IPS-15b (cell line): Measurements from ENCODE around the gene RASGRP1.
A peak's percentile ranks its signal among the peaks of the same experiment; 100 is the strongest.

Experiments
- H3K27me3 ChIP-seq: one replicate; pipeline ENCODE4 v1.6.1; 2013; ENCODE audit warnings: low read length; ENCODE audit not compliant: control insufficient read depth, insufficient read depth
- H3K36me3 ChIP-seq: one replicate; pipeline ENCODE4 v1.6.1; 2013; ENCODE audit warnings: low read length; ENCODE audit not compliant: control insufficient read depth, insufficient read depth
- H3K4me1 ChIP-seq: one replicate; pipeline ENCODE4 v1.6.1; 2013; ENCODE audit warnings: mild to moderate bottlenecking, low read length; ENCODE audit not compliant: control insufficient read depth, insufficient read depth
- H3K4me3 ChIP-seq: one replicate; pipeline ENCODE4 v1.5.1; 2013; ENCODE audit warnings: low read depth, low read length
- H3K9ac ChIP-seq: one replicate; pipeline ENCODE4 v1.6.1; 2013; ENCODE audit warnings: low read depth, mild to moderate bottlenecking, low read length
- H3K9me3 ChIP-seq: one replicate; pipeline ENCODE4 v1.6.1; 2013; ENCODE audit warnings: mild to moderate bottlenecking, low read length; ENCODE audit not compliant: control insufficient read depth, insufficient read depth

The RASGRP1 gene

DNA sequence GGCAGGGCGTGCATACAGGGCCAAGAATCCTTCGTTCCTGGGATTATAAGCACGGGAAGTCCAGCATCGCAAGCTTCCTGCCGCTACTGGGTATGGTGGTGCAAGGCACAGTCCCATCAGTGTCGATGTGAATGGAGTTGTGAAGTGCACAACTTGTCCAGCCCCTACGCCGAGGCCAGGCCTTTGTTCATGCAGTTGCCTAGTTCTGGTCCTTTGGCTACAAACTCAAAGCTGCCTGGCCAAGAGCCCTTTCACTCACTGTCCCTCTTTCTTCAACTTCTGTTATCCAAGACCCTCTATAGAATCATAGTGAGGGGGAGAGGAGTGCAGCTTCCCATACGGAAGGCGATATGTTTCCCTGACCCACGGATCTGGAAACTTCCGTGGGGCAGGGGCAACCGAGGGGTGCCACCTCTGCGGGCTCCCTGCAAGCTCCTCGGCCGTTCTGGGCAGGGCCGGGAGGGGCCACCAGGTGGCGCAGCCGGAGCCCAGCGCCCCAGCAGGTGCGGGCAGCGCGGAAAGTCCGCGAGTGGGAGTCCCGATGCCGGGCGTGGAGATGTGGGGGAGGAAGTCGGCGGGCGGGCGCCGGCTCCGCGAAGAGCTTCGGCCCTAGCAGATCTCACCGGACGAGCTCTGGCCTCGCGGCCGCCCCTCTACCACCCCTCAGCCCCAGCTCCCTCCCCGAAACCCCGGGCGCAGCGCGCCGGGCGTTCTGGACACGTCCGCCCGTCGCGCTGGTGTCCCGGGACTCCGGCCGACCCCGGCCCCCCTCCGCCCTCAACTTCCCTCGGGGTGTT lies 693 bp downstream of the RASGRP1 start:
- no peak overlapping the region for H3K9ac ChIP-seq
- no peaks in the 10 kb centered on the region for H3K4me1 ChIP-seq

DNA sequence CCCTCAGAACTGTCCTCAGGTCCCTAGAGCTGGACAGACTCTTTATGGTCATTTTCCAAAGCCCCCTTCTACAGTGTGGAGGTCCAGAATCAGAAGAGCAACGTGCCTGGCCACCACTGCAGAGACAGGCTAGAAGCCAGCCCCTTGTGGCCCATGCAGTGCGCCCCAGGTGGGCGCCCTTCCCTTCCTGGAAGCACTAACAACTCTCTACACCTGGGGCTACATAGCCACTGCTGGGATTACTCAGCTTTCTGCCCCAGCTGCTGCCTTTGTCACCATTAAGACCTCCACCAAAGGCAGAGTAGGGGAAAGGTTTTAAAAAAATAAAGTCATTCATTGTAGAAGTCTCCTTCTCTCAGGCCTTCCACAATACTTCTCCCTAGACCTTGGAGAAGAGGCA lies 2.3 kb downstream of the RASGRP1 start:
- no peak overlapping the region for H3K4me3 ChIP-seq
- H3K9ac ChIP-seq, result no peak overlapping the region
- H3K4me1 ChIP-seq, result no peaks in the 10 kb centered on the region
- H3K27me3 ChIP-seq, result peaks cover 36% of the 10 kb centered on the region
- H3K36me3 ChIP-seq, result no peaks in the 10 kb centered on the region
- H3K9me3 ChIP-seq, result no peaks in the 10 kb centered on the region

More for the DNA sequence above, 693 bp downstream of the RASGRP1 start:
- H3K36me3 ChIP-seq, result no peaks in the 10 kb centered on the region
- no peaks in the 10 kb centered on the region for H3K9me3 ChIP-seq
- H3K4me3 ChIP-seq, result peak overlapping the region; percentile 64
- peaks cover 36% of the 10 kb centered on the region for H3K27me3 ChIP-seq

DNA sequence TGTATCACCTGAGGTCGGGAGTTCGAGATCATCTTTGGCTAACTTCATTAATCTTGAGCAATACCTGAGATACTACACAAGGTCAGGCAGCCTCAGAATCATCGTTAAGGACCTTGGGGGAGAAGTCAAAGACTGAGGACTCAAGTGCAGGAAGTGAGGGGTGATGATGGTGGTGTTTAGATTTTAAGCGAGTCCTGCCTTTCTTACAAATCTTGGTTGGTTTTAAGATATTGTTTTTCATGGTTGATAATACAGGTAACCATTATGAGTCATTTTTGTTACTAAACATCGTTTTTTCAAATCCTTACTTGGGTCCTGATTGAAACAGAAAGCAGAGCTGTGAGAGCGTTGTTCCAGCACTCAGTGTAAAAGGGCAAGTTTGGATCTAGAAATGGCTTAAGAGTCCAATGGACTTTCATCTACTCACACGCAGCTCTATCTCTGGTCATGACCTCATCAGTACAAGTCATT lies 4.1 kb downstream of the RASGRP1 start:
- no peaks in the 10 kb centered on the region for H3K4me1 ChIP-seq
- no peak overlapping the region for H3K9ac ChIP-seq
- H3K36me3 ChIP-seq, result no peaks in the 10 kb centered on the region
- peaks cover 21% of the 10 kb centered on the region for H3K27me3 ChIP-seq
- no peaks in the 10 kb centered on the region for H3K9me3 ChIP-seq
- H3K4me3 ChIP-seq, result no peak overlapping the region

DNA sequence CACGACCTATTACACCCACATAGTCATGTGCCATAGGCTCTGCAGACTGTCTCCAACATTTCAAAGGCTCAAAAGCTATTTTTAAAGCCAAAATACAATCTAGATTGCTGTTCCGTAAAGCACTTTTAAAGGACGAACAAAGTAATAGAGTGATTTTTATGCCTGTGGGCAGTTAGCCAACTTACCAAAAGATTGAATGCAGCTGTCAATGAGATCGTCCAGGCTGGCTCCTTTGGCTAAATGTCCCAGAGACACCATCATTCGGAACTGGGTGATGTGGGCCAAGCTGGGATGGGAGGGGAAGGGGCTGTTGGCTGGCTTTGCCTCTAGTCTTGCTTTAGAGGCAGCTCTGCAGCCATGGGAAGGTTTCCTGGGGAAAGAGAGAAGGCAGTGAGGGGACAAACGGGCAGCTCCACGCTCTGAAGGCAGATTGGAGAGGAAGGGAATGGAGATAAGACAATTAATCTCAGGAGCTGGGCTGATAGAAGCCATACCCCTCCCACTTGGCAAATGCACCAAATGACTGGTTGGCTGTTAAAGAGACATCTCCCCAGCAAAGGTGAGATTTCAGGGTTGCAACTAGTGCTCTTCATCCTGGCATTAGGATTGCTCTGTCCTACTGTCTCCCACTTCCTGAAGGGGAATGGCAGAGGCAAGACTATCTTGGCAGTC lies 4.8 kb downstream of the RASGRP1 start:
- Histone ChIP-seq H3K9me3 (no peaks in the 10 kb centered on the region), H3K27me3 (peaks cover 14% of the 10 kb centered on the region), H3K9ac (no peak overlapping the region), H3K4me3 (no peak overlapping the region), H3K4me1 (no peaks in the 10 kb centered on the region), H3K36me3 (no peaks in the 10 kb centered on the region)

DNA sequence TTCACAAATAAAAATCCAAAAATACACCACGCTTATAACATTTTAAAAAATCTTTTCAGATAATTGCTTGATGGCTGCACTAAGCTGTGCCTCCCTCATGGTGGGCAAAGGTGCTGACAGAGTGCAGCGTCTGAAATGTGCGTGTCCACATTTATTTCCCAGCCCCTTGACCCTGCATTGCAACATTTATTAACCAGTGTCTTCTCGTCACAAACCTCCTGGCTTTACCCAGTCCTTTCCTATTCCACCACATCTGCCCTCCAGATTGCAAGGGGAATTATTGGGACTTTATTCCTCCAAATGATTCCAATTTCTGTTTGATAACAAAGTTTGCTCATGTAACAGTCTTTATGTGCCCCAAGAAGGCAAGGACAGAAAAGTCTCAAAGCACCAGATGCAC lies 5.5 kb downstream of the RASGRP1 start:
- Histone ChIP-seq H3K4me1 (no peaks in the 10 kb centered on the region), H3K36me3 (no peaks in the 10 kb centered on the region), H3K27me3 (peaks cover 13% of the 10 kb centered on the region), H3K9ac (no peak overlapping the region), H3K4me3 (no peak overlapping the region), H3K9me3 (no peaks in the 10 kb centered on the region)

DNA sequence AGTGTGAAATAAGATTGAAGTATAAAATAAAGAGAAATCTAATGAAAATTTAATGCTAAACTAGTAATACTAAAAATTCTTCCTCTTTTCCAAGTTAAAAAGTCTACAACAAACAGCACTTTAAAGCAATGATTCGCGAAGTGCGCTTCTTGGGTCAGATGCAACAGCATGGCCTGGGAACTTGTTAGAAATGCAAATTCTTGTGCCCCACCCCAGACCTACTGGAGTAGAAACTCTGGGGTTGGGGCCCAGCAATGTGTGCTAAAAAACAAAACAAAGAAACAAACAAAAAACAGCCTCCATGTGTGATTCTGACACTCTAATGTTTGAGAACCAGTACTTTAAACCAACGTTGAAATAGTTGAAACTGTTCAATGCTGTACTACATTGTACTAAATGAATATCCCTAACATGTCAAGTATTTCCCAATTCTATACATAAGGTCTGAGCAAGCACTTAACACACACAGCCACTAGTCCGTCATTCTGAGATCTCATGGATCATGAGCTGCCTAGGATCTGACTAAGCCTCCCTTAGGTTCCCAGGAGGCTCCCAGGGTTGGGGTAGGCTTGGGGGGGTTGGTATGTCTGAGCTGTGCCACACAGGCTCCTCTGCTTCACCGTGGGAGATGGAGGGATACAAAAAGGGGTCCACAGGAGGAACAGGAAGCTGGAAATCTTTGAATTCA lies 6.1 kb downstream of the RASGRP1 start:
- no peak overlapping the region for H3K9ac ChIP-seq
- H3K9me3 ChIP-seq, result no peaks in the 10 kb centered on the region
- H3K27me3 ChIP-seq, result peaks cover 9% of the 10 kb centered on the region
- H3K4me3 ChIP-seq, result no peak overlapping the region
- H3K4me1 ChIP-seq, result no peaks in the 10 kb centered on the region
- no peaks in the 10 kb centered on the region for H3K36me3 ChIP-seq

DNA sequence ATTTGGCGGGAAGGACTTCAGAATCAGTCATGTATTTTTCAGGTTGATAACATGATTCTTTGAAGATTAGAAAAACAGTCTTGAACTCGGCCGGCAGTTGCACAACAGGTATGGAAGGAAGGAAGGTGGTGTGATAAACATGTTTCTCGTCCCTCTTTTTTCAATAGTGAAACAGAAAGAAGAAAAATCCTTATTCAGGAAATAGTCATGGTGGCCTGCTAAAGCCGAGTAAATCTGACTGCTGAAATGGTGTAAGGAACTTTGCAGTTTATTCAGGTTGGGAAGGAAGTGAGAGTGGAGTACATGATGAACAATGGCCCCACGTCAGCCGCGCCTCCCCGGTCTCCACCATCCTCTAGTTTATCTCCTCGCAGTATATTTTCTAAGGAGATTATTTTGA lies 6.7 kb downstream of the RASGRP1 start:
- Histone ChIP-seq H3K9ac (no peak overlapping the region), H3K4me1 (no peaks in the 10 kb centered on the region), H3K4me3 (no peak overlapping the region), H3K27me3 (peaks cover 3% of the 10 kb centered on the region), H3K36me3 (no peaks in the 10 kb centered on the region), H3K9me3 (no peaks in the 10 kb centered on the region)

DNA sequence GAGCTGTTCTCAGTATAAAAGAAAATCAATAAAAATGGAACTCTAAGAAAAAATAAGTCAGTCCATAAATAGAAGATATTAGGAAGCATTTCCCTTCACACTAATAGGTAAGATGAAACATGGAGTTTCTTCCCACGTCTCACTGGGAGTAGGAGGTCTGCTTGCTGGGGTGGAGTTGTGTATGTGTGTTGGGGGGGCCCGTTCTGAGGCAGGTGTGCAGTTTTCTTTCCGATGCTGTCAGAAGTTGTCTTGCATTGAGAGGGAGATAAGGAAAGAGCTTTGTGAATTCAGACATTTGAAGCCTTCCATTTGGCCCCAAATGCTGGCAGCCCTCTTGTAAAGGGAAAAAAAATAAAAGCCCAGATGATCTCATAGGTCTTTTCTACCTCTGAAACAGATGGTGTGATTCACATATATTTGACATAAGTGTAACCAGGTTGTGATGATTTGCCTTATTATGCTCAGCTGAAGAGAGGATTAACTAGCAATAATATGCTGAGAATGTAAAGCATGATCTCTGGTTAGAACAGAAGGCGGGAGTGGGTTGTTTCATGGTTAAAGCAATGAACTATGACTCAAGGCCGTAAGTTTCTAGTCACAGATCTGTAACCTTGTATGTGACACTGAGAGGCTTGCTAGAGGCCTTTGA lies 8.8 kb downstream of the RASGRP1 start:
- Histone ChIP-seq H3K4me3 (no peak overlapping the region), H3K36me3 (no peaks in the 10 kb centered on the region), H3K9me3 (no peaks in the 10 kb centered on the region), H3K27me3 (no peaks in the 10 kb centered on the region), H3K9ac (no peak overlapping the region), H3K4me1 (no peaks in the 10 kb centered on the region)

DNA sequence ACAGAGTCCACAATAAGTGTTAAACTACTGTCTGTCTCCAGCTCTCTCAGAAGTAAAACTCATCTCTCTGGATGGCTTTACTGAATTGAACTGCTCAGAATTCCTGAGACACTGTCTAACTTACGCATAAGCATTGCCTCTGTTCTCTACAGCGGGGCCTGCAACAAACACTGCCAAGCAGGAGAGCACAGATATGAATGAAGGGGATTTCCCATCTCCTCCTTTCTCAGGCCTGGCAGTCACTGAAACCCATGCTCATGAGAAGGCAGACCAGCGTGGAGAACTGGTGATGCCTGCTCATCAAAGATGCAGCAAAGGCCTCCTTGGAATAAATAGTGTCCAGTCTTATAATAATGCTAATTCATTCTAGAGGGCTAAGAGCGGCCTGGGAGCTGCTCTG lies 10.3 kb downstream of the RASGRP1 start:
- no peaks in the 10 kb centered on the region for H3K36me3 ChIP-seq
- H3K4me1 ChIP-seq, result no peaks in the 10 kb centered on the region
- H3K9ac ChIP-seq, result no peak overlapping the region
- no peaks in the 10 kb centered on the region for H3K27me3 ChIP-seq
- no peaks in the 10 kb centered on the region for H3K9me3 ChIP-seq
- no peak overlapping the region for H3K4me3 ChIP-seq

DNA sequence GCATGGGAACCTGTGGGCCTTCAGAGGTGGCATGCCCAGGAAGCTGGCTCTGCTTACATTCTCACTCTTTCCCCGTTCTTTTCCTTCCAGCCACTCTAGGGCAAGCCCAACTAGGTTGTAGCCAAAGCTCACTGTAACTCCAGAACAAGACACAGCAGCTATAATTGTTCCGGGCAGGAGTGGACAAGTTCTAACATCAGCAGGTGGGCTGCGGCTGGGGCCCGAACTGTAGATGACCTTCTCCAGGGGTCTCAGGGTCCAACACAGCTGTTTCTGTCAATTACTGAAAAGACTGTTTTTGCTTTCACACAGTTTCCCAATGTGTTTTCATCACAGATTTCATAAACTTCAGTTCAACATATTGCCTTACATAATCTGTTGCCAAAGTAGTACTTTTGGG lies 11.5 kb downstream of the RASGRP1 start:
- H3K4me1 ChIP-seq, result no peaks in the 10 kb centered on the region
- H3K9me3 ChIP-seq, result no peaks in the 10 kb centered on the region
- no peak overlapping the region for H3K9ac ChIP-seq
- no peaks in the 10 kb centered on the region for H3K36me3 ChIP-seq
- H3K27me3 ChIP-seq, result no peaks in the 10 kb centered on the region
- H3K4me3 ChIP-seq, result no peak overlapping the region

DNA sequence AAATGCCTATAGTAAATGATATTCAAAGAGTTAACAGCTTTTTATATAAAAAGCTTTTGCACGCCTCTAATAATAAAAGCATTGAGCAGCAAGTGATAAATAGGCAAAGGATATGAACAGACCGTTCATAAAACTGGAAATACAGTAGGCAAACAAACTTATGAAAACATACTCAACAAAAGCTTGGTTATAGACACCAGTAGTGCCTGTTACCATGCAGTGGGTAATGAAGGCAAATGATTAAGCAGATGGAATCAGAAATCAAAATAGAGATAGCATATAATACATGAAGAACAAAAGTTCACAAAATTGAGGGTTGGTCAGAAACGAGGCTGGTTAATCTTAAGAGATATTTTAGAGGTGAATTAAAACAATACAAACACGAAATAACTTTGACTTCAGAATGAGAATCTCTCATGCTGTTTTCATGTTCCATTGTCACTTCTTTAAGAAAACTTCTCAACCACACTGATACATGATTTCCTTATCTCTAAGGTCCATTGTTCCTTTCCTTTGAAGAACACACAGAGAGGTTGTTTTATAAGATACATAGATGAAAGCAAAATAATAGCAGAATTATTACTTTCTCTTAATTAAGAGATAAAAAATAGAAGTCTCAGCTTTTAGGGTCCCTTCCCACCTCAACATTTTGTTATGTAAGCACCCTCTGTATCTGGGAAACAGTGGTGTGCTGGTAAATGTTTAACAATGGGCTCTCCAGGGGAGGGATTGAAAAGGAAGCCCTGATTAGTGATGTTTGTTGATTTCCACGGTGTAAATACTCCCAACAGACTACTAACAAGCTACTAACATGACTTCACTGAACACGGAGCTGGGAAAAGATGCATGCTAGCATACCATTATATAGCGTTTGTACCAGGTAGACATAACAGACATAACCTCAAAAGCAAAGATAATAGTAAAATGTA lies 12.6 kb downstream of the RASGRP1 start:
- Histone ChIP-seq H3K4me3 (no peak overlapping the region), H3K27me3 (no peaks in the 10 kb centered on the region), H3K4me1 (no peaks in the 10 kb centered on the region), H3K36me3 (no peaks in the 10 kb centered on the region), H3K9me3 (no peaks in the 10 kb centered on the region), H3K9ac (no peak overlapping the region)
